Measurements from ENCODE around the gene PRPF8. TPM values are rescaled to one million over a fixed set of nuclear protein-coding genes. Genes with fewer than 3 reads are reported as not detected.
A peak's percentile ranks its signal among the peaks of the same experiment; 100 is the strongest.

PRPF8 gene
- total RNA-seq, 6 experiments from 2014 or later = 224 to 285 (median 248) TPM

- TF ChIP-seq CTCF (IDR thresholded peaks at IDR 0.05) = no peak
- Mint-ChIP-seq H3K27me3 (ENCODE audit: insufficient read depth) (peaks cover 21% of the 10 kb centered on the region), H3K4me3 (peak overlapping the region; percentile 91), H3K27ac (peak overlapping the region; percentile 79), H3K36me3 (ENCODE audit: low read depth) (peaks cover 36% of the 10 kb centered on the region), H3K9me3 (no peaks in the 10 kb centered on the region), H3K4me1 (ENCODE audit: low read depth) (peaks cover 51% of the 10 kb centered on the region)
- DNase-seq = peak; percentile 97
These were observed 29.8 kb upstream of the PRPF8 start for GRCh38 chr17:1714427-1714979.

- Mint-ChIP-seq H3K27ac (peak overlapping the region; percentile 79), H3K9me3 (no peaks in the 10 kb centered on the region), H3K36me3 (ENCODE audit: low read depth) (peaks cover 36% of the 10 kb centered on the region), H3K27me3 (ENCODE audit: insufficient read depth) (peaks cover 25% of the 10 kb centered on the region), H3K4me1 (ENCODE audit: low read depth) (peaks cover 51% of the 10 kb centered on the region), H3K4me3 (peak overlapping the region; percentile 91)
- DNase-seq = peak; percentile 25
- TF ChIP-seq CTCF (IDR thresholded peaks at IDR 0.05) = peak; percentile 64
These were observed 29.3 kb upstream of the PRPF8 start for GRCh38 chr17:1713878-1714426.

DNA sequence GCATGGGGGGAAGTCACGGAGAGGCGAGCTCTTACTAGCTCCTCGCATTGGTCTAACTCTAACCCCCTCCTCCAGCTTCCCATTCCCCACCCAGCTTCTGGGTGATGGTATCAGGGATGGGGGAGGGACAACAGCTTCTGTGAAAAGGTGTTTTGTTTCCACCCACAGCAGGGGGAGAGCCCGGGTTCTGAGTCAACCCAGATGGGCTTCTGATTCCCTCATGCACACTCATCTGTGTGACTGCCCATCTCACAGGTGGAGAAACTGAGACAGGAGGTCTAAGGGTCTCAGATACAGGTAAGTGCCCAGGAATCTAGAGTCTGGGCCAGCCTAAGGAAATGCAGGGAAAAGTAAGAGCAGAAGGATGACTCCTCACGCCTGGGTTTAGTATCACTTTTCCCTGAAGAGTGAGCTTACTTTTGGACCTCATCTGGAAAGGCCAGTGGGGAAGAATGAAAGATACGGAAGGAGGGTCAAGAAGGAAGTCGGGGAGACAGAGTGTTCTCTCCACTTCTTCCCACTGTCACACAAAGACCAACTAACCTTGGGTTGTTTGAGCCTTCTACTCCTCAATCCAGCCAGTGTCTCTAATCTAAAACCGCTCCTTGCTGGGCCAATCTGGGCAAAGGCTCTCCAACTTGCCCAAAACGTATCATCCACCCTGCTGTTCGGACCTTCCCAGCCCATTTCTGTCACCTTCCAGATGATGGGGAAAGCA lies 28.7 kb upstream of the PRPF8 start:
- TF ChIP-seq CTCF (IDR thresholded peaks at IDR 0.05) = no peak
- peaks cover 28% of the 10 kb centered on the region for H3K27me3 Mint-ChIP-seq (ENCODE audit: insufficient read depth)
- peaks cover 36% of the 10 kb centered on the region for H3K36me3 Mint-ChIP-seq (ENCODE audit: low read depth)
- no peaks in the 10 kb centered on the region for H3K9me3 Mint-ChIP-seq
- no peak for DNase-seq
- peaks cover 48% of the 10 kb centered on the region for H3K4me1 Mint-ChIP-seq (ENCODE audit: low read depth)
- H3K4me3 Mint-ChIP-seq = peak overlapping the region; percentile 91
- peak overlapping the region; percentile 79 for H3K27ac Mint-ChIP-seq

DNA sequence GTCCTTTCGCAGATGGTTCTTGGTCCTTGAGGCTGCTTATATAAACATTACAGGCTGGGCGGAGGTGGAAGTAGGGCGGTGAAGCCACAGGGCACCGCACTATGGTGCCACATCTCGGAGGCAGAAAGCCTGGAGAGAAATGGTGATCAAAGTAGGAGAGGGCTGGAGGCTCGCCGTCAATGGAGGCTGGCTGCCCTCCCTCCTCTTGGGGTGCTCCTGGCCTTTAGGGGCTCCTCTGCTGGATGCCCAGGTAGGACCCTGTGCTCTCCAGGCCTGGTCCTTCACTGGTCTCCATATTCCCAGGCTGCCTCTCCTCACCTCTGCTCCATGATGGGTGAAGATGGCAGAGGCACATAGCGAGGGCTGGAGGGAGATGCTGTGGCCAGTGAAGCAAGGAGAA lies 27.6 kb upstream of the PRPF8 start:
- H3K9me3 Mint-ChIP-seq = no peaks in the 10 kb centered on the region
- H3K4me1 Mint-ChIP-seq (ENCODE audit: low read depth) = peaks cover 38% of the 10 kb centered on the region
- peak overlapping the region; percentile 79 for H3K27ac Mint-ChIP-seq
- no peak for TF ChIP-seq CTCF (IDR thresholded peaks at IDR 0.05)
- peaks cover 36% of the 10 kb centered on the region for H3K36me3 Mint-ChIP-seq (ENCODE audit: low read depth)
- H3K27me3 Mint-ChIP-seq (ENCODE audit: insufficient read depth) = peaks cover 29% of the 10 kb centered on the region
- DNase-seq = no peak
- peak overlapping the region; percentile 91 for H3K4me3 Mint-ChIP-seq

GRCh38 chr17:1711804-1712203 lies 27.1 kb upstream of the PRPF8 start:
- H3K27me3 Mint-ChIP-seq (ENCODE audit: insufficient read depth) = peaks cover 31% of the 10 kb centered on the region
- H3K4me3 Mint-ChIP-seq = peak overlapping the region; percentile 91
- H3K4me1 Mint-ChIP-seq (ENCODE audit: low read depth) = peaks cover 36% of the 10 kb centered on the region
- peak overlapping the region; percentile 79 for H3K27ac Mint-ChIP-seq
- no peak for DNase-seq
- TF ChIP-seq CTCF (IDR thresholded peaks at IDR 0.05) = no peak
- peaks cover 36% of the 10 kb centered on the region for H3K36me3 Mint-ChIP-seq (ENCODE audit: low read depth)
- H3K9me3 Mint-ChIP-seq = no peaks in the 10 kb centered on the region
